Stimulated activated naive CD8-positive, alpha-beta T cell treated with anti-CD3 and anti-CD28 coated beads, Interleukin-15, amount 100 ng/mL, for 72 hours (primary cell): ENCODE results near the gene TM9SF1.
"Not testable (repeated sequence)": the region's sequence is repeated elsewhere in the genome, so short reads cannot be mapped to it uniquely, and the experiment has no call there.

Experiments
- ATAC-seq: fragments of 150-1000 bp; cut with Tn5 transposase; 2 replicates; pipeline ENCODE4 v1.10.0; 2021; ENCODE audit warnings: mild to moderate bottlenecking, moderate library complexity
- DNase-seq, 2 donors: peaks; one replicate each; pipeline ENCODE4 v3.0.0; 2021 to 2022
- H3K27ac Mint-ChIP-seq, 2 donors: one replicate each; pipeline ENCODE4 v1.8.0; 2022; ENCODE audit warnings: mild to moderate bottlenecking in 2 of 2, mixed read lengths in 2 of 2, moderate library complexity in 2 of 2
- H3K27me3 Mint-ChIP-seq: one replicate; pipeline ENCODE4 v1.8.0; 2022; ENCODE audit warnings: mixed read lengths
- H3K4me1 Mint-ChIP-seq: one replicate; pipeline ENCODE4 v1.8.0; 2022; ENCODE audit warnings: mild to moderate bottlenecking, mixed read lengths
- H3K4me3 Mint-ChIP-seq, 2 donors: one replicate each; pipeline ENCODE4 v1.8.0; 2022; ENCODE audit warnings: mild to moderate bottlenecking in 2 of 2, mixed read lengths in 2 of 2, moderate library complexity in 1 of 2
- H3K9me3 Mint-ChIP-seq, 2 donors: one replicate each; pipeline ENCODE4 v1.8.0; 2022; ENCODE audit warnings: mixed read lengths in 2 of 2

The TM9SF1 gene

DNA sequence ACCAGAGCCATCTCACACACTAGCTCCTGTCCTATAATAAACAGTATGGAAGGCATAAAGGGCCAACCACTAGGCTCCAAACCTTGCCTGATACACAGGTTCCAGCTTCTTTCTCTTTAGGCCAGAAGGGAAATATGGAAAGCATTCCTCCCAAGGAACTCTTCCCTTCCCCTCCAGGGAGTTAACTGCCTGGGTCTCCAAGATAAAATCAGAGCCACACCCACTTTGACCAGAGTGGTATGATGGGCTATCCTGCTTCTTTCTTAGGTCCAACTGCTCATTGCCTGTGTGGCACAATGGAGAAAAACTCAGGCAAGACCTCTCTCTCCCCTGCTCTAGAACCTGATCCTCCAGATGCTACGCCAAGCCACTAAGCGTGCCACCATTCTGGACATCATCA, 12.4 kb upstream of the TM9SF1 start:
- no peak for DNase-seq
- ATAC-seq, result no peak
- H3K9me3 Mint-ChIP-seq, result peaks cover 6% of the 10 kb centered on the region in 2 donors
- H3K4me3 Mint-ChIP-seq, result no peak overlapping the region
- peaks cover 51% of the 10 kb centered on the region for H3K4me1 Mint-ChIP-seq
- no peaks in the 10 kb centered on the region for H3K27me3 Mint-ChIP-seq
- peak overlapping the region in 1 of 2 donors; percentile 57 for H3K27ac Mint-ChIP-seq

DNA sequence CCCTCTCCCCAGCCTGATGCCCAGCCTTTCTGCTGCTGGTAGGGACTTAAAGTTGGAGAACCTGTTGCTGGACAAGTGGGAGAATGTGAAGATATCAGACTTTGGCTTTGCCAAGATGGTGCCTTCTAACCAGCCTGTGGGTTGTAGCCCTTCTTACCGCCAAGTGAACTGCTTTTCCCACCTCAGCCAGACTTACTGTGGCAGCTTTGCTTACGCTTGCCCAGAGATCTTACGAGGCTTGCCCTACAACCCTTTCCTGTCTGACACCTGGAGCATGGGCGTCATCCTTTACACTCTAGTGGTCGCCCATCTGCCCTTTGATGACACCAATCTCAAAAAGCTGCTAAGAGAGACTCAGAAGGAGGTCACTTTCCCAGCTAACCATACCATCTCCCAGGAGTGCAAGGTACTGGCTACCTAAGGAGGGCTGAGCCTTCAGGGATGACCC, 11.9 kb upstream of the TM9SF1 start:
- peaks cover 46% of the 10 kb centered on the region for H3K4me1 Mint-ChIP-seq
- H3K27me3 Mint-ChIP-seq, result no peaks in the 10 kb centered on the region
- peaks cover 7 to 8% of the 10 kb centered on the region in 2 donors for H3K9me3 Mint-ChIP-seq
- H3K4me3 Mint-ChIP-seq, result no peak overlapping the region
- ATAC-seq (no peak), DNase-seq (no peak)
- peak overlapping the region in 1 of 2 donors; percentile 4 for H3K27ac Mint-ChIP-seq

DNA sequence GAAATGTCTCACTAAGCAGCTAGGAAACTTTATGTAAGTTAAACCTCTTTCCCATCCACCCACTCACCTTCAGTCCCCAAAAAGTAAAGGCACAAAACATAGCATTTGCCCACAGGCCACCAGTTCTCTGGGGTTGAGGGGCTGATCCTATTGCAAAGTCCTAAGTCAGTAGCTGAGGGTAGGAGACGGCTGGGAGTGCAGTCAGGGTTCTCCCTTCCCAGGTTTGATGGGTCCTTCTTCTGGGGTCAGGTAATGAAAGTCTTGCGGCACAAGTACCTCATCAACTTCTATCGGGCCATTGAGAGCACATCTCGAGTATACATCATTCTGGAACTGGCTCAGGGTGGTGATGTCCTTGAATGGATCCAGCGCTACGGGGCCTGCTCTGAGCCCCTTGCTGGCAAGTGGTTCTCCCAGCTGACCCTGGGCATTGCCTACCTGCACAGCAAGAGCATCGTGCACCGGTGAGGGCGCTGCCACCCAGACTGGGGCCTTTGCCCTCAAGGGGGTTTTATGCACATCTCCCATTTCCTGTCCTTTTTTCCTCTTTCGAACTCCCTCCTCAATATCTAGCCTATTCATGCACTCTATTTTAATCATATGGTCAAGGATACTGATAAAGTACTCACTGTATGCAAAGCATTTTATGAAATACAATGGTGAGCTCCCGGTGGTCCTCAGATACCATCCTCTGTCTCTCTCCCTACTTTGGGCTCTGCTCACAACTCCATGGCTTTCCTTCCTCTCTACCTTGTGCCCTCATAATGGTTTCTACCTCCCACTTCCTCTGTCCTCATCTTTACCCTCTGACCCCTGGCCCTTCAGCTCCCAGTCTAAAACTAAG, 11.2 kb upstream of the TM9SF1 start:
- Mint-ChIP-seq H3K27me3 (no peaks in the 10 kb centered on the region), H3K4me3 (no peak overlapping the region), H3K27ac (peak overlapping the region in 1 of 2 donors; percentile 4), H3K4me1 (peaks cover 41% of the 10 kb centered on the region), H3K9me3 (peaks cover 9 to 11% of the 10 kb centered on the region in 2 donors)
- DNase-seq (no peak), ATAC-seq (no peak)

DNA sequence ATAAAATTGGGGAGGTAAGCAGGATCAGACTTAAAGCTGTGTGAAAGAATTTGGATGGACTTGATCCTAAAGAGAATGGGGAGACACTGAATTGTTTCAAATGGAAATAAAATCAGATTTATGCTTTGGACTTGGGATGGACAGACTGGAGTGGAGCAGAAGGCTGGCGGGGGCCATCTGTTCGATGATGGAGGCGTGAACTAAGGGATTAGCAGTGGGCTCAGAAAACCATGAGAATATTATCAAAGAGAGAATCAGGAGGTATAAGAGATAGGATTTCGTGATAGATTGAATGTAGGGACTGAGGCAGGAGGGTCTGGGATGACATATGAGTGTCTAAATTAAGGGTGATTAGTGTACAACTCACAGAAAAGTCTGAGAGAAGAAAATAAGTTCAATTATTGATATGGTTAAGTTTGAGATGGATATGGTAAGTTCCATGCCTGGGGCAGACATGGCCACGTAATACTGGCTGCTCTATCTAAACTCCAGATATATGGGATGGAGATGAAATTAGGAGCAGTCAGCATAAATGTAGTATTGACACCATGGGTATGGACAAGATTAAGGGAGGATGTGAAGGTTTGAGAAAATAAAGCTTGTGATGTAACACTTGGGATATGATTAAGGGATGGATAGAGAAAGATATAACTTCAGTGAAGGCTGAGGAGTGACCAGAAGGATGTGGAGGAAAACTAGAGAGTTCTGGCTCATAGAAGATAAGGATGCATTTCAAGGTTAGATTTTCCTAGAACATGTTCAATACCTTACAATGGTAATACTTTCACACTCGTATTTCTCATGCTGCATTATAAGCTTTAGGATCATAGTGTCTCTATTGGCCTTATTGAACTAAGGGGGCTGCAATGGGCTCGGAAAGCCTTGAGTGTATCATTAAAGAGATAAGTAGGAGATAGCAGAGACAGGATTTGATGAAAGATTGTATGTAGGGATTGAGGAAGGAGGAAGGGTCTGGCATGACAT, 9.2 kb upstream of the TM9SF1 start:
- H3K27ac Mint-ChIP-seq, result peak overlapping the region in 1 of 2 donors; percentile 10
- DNase-seq, result no peak
- no peak overlapping the region for H3K4me3 Mint-ChIP-seq

DNA sequence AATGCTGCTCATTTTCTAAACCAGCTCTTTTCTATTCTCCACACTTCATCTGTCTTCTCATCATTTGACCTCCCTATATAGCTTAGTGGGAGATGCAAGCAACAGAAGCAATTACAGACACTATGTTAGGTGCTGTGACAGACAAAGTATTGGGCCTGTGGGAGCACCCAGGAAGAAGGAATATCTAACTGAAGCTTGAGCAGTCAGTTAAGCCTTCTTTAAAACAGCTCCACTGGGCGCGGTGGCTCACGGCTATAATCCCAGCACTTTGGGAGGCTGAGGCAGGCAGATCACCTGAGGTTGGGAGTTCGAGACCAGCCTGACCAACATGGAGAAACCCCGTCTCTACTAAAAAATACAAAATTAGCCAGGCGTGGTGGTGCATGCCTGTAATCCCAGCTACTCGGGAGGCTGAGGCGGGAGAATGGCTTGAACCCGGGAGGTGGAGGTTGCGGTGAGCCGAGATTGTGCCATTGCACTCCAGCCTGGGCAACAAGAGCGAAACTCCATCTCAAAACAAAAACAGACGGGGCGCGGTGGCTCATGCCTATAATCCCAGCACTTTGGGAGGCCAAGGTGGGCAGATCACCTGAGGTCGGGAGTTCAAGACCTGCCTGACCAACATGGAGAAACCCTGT, 8.1 kb upstream of the TM9SF1 start:
- not testable (repeated sequence) for H3K4me3 Mint-ChIP-seq, DNase-seq, ATAC-seq, H3K27me3 Mint-ChIP-seq, H3K27ac Mint-ChIP-seq
- Mint-ChIP-seq H3K9me3 (peaks cover 13 to 17% of the 10 kb centered on the region in 2 donors), H3K4me1 (peaks cover 46% of the 10 kb centered on the region)

More for the DNA sequence above, 9.2 kb upstream of the TM9SF1 start:
- ATAC-seq, result no peak
- Mint-ChIP-seq H3K9me3 (peaks cover 13 to 17% of the 10 kb centered on the region in 2 donors), H3K27me3 (no peaks in the 10 kb centered on the region), H3K4me1 (peaks cover 35% of the 10 kb centered on the region)

DNA sequence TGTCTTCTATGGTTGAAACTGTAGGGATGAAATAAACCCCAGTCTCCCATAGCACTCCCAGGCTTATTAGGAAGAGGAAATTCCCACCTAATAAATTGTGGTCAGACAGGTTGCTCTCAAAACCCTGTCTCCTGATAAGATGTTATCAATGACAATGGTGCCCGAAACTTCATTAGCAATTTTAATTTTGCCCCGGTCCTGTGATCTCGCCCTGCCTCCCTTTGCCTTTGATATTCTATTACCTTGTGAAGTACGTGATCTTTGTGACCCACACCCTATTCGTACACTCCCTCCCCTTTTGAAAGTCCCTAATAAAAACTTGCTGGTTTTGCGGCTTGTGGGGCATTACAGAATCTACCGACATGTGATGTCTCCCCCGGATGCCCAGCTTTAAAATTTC, 7.3 kb upstream of the TM9SF1 start:
- not testable (repeated sequence) for H3K27me3 Mint-ChIP-seq, H3K27ac Mint-ChIP-seq, DNase-seq, ATAC-seq, H3K4me3 Mint-ChIP-seq
- peaks cover 42% of the 10 kb centered on the region for H3K4me1 Mint-ChIP-seq
- H3K9me3 Mint-ChIP-seq, result peaks cover 13 to 17% of the 10 kb centered on the region in 2 donors

DNA sequence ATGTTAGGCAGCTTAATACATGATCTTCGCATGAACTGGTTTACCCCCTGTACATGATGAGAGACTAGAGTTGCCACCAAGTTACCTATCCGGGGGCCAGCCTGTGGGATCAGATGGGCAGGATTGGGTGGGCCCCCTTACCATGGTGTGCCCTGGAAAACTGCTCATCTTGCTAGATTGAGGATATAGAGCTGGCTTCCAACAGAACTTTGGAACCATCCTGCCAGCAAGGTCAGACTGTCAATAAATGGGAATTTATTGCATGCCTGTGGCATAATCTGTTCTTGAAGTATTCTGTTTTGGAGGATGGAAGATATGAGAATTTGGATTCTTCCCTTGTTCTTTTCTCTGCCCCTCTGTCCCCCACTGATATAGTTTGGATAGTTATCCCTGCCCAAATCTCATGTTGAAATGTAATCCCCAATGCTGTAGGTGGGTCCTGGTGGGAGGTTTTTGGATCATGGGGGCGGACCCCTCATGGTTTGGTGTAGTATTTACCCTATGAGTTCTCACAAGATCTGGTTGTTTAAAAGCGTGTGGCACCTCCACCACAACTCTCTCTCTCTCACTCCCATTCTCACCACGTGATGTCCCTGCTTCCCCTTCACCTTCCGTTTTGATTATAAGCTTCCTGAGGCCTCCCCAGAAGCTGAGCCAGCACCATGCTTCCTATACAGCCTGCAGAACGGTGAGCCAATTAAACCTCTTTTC, 3.7 kb upstream of the TM9SF1 start:
- Mint-ChIP-seq H3K4me1 (peaks cover 51% of the 10 kb centered on the region), H3K27ac (peak overlapping the region in 1 of 2 donors; percentile 42), H3K9me3 (peaks cover 13 to 17% of the 10 kb centered on the region in 2 donors), H3K4me3 (peak overlapping the region in 1 of 2 donors; percentile 2), H3K27me3 (no peaks in the 10 kb centered on the region)
- DNase-seq (no peak), ATAC-seq (no peak)

DNA sequence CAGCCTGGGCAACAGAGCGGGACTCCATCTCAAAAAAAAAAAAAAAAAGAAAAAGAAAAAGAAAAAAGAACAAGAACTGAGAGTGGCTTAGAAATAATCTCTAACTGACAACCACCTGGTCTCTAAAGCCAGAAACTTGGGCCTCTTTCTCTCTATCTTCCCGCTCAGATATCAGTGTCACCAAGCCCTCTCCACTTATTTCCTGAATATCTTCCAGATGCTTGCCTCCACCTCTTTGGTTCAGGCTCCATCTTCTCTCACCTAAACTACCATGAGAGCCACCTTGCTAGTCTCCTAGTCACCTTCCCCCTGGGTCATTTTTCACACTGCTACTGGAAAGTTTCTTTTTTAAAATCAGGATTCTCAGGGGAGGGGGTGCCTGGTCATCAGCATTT, 1.8 kb upstream of the TM9SF1 start:
- Mint-ChIP-seq H3K9me3 (peaks cover 6 to 9% of the 10 kb centered on the region in 2 donors), H3K4me3 (peak overlapping the region; percentile 94 to 98), H3K4me1 (peaks cover 66% of the 10 kb centered on the region), H3K27me3 (no peaks in the 10 kb centered on the region), H3K27ac (peak overlapping the region in 1 of 2 donors; percentile 77)
- DNase-seq (no peak), ATAC-seq (no peak)

DNA sequence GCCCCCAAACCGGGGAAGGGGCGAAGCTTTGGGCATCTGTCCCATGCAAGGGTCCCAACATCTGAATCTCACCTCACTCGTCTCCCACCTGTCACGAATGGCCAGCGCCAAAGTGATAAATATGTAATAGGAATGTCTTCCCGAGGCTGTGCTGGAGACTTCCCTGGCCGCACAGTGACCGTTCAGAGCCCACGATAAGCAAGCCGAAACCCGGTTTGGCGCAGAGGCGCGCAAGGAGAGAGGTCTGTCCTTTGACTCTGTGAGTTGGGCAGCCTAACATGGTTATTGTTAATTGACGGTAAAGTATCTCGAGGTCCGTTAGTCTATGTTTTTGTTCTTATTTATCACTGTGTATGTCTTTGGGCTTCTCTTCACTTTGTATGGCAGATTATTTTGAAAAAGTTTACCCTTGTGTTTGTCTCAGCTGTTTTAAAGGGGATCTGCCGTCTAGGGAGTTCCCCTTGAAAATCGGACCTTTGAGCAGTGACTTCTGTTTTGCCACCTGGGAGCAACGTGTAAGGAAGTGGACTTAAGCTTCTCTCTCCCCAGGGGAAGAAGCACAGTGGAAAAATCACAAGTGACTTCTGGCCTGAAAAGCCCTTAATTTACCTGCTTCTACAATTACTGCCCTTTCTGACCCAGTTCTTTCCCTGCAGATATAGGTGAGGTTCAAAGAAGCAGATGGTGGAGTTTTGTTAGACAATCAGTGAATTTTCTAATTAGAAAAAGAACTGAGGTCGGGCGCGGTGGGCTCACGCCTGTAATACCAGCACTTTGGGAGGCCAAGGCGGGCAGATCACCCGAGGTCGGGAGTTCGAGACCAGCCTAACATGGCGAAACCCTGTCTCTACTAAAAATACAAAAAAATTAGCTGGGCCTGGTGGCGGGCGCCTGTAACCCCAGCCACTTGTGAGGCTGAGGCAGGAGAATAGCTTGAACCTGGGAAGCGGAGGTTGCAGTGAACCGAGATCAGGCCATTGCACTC, 1.1 kb upstream of the TM9SF1 start:
- Mint-ChIP-seq H3K4me3 (peak overlapping the region; percentile 94 to 98), H3K9me3 (peaks cover 3 to 4% of the 10 kb centered on the region in 2 donors), H3K27ac (peak overlapping the region; percentile 99 to 100), H3K27me3 (no peaks in the 10 kb centered on the region), H3K4me1 (peaks cover 69% of the 10 kb centered on the region)
- DNase-seq, result no peak
- ATAC-seq, result no peak

DNA sequence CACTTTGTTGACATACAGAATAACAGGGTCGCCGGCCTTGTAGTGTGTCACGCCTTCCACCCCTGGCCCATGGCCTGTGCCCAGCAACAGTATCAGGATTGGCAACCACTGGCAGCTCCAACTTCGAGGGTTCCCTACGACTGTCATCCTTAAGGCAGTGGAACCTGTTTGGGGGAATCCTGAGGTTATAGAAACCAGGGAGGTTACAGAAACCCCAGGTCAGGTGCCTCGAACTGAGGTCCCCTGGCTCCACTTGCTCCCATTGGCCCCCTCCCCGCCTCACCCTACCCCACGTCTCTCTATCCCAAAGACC, 412 bp downstream of the TM9SF1 start:
- Mint-ChIP-seq H3K4me3 (peak overlapping the region; percentile 94 to 98), H3K4me1 (peaks cover 72% of the 10 kb centered on the region), H3K27me3 (no peaks in the 10 kb centered on the region), H3K9me3 (no peaks in the 10 kb centered on the region), H3K27ac (peak overlapping the region; percentile 78 to 100)
- DNase-seq, result no peak
- ATAC-seq, result no peak

DNA sequence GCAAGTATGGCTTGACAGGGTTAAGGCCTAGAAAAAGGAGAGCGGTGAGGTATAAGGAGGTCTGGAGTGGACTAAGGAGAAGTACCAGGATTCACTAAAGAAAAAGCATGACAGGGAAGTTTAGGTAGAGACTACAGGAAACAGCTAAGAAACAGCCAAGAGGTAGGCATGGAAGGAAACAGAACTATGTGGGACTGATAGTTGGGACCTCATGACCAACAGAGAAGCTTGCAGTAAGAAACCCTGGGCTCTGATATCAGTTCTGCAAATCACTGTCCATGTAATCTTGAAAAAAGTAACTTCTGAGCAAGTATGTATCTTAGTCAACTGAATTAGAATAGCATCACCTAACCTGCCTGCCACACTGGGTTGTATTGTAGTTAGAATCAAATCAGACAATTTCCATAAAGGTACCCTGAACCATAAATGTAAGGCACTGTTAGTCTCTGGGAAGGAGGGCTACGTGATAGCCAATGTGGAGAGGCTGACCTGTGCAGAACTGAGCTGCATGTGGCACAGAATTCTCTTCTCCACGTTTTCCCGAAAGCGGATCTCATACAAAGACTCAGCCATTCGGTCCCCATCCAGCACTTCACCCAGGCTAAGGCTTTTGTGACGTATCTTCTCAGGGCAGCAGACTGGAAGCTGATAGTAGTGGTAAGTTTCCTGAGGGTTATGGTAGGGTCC, 912 bp downstream of the TM9SF1 start:
- no peaks in the 10 kb centered on the region for H3K9me3 Mint-ChIP-seq
- no peaks in the 10 kb centered on the region for H3K27me3 Mint-ChIP-seq
- H3K27ac Mint-ChIP-seq, result peak overlapping the region in 1 of 2 donors; percentile 78
- DNase-seq (no peak), ATAC-seq (no peak)
- peaks cover 72% of the 10 kb centered on the region for H3K4me1 Mint-ChIP-seq
- H3K4me3 Mint-ChIP-seq, result peak overlapping the region; percentile 94 to 98

DNA sequence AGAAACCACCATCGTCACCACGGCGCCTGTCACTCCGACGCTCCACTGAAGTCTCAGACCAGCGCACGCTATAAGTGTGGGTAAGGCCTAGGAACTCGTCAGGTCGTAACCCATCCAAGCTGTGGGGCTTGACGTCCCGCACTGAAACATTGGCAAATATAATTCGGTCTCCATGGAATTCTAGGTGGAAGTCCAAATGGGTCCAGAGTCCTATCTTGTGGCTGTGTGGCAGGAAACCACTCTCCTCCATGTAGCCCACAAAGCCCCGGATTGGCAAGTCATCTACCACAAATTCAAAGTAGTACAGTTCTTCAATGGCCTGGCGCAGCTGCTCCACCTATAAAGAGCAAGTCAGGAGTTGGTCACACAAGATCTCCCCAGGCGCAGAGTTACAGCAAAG, 2.3 kb downstream of the TM9SF1 start:
- no peak for DNase-seq
- Mint-ChIP-seq H3K9me3 (no peaks in the 10 kb centered on the region), H3K27me3 (no peaks in the 10 kb centered on the region), H3K4me3 (no peak overlapping the region), H3K4me1 (peaks cover 74% of the 10 kb centered on the region), H3K27ac (peak overlapping the region in 1 of 2 donors; percentile 65)
- no peak for ATAC-seq

DNA sequence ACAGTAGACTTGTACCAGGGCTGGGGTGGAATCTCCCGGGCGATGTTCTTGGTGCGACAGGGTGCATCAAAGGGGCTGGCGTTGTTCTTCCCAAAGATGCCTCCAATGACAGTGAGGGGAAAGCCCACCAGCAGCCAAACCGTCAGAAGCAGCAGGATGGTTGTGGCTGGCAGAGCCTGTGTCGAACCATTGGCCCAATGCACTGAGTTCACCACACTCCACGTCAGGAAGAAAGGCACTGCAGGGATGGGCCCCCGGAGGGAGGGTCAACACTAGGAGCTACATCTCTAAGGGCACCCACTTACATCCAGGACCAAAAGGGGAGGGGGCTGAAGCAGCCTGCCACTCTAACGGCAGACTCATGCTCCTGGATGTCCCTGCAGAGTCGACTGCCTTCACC, 4.8 kb downstream of the TM9SF1 start:
- H3K27ac Mint-ChIP-seq, result peak overlapping the region in 1 of 2 donors; percentile 79
- H3K9me3 Mint-ChIP-seq, result no peaks in the 10 kb centered on the region

More for the DNA sequence above, 4.8 kb downstream of the TM9SF1 start:
- DNase-seq (no peak), ATAC-seq (no peak)
- Mint-ChIP-seq H3K27me3 (no peaks in the 10 kb centered on the region), H3K4me1 (peaks cover 72% of the 10 kb centered on the region), H3K4me3 (no peak overlapping the region)
